Colonic mucosa (tissue), 4 donors: ENCODE data around the gene ARV1. TPM values are rescaled to one million over a fixed set of nuclear protein-coding genes. Genes with fewer than 3 reads are reported as not detected.
"Not testable (repeated sequence)": the region's sequence is repeated elsewhere in the genome, so short reads cannot be mapped to it uniquely, and the experiment has no call there.

Source experiments
- DNase-seq: peaks from one replicate; pipeline ENCODE4 v3.0.0-alpha.2; 2020
- H3K27ac ChIP-seq: fragments of 200-600 bp; one replicate; pipeline ENCODE4 v1.8.0; 2021
- H3K27me3 ChIP-seq: fragments of 200-600 bp; one replicate; pipeline ENCODE4 v1.8.0; 2021
- H3K36me3 ChIP-seq: fragments of 200-600 bp; one replicate; pipeline ENCODE4 v1.8.0; 2021
- H3K4me1 ChIP-seq: fragments of 200-600 bp; one replicate; pipeline ENCODE4 v1.8.0; 2021; ENCODE audit warnings: mild to moderate bottlenecking
- H3K4me3 ChIP-seq: fragments of 200-600 bp; one replicate; pipeline ENCODE4 v1.8.0; 2021
- H3K9ac ChIP-seq, 2 donors: one replicate each; pipeline ENCODE4 v1.7.0; 2013; ENCODE audit warnings: control low read depth in 2 of 2, low read depth in 2 of 2, low read length in 2 of 2
- H3K9me3 ChIP-seq: fragments of 200-600 bp; one replicate; pipeline ENCODE4 v1.8.0; 2021
- CTCF ChIP-seq: fragments of 200-600 bp; IDR thresholded peaks from one replicate; pipeline ENCODE4 v1.8.0; 2022; ENCODE audit warnings: antibody characterized with exemption, mild to moderate bottlenecking
- intact Hi-C: fragments of 100-400 bp; cut with DNase I; formaldehyde crosslinking; loops from one replicate; pipeline ENCODE4 v1.14.1; 2022
- total RNA-seq, 2 donors: library from RNA; stranded (reverse); fragmentation: NEBNext Ultra II Directional in 1 of 2; extraction: Animal tissue kit (Norgen Biotek cat#: 25700) in 1 of 2; gene quantifications; one replicate each; pipeline ENCODE4 v1.2.1, GENCODE V29; 2021
- donor health status: healthy.
- donor health status: DM: no; HTN: no; CAD: no.
- donor health status: DM: no; HTN: no; CAD: no.

Gene ARV1
- total RNA-seq, 2 donors from 2014 or later, result 29.3 to 39.6 TPM

GRCh38 chr1:231026576-231026975 is 47.7 kb downstream of the ARV1 start:
- Histone ChIP-seq H3K4me3 (no peak overlapping the region), H3K36me3 (no peaks in the 10 kb centered on the region), H3K9me3 (no peaks in the 10 kb centered on the region), H3K27ac (no peak overlapping the region), H3K27me3 (no peaks in the 10 kb centered on the region), H3K4me1 (no peaks in the 10 kb centered on the region), H3K9ac (no peak overlapping the region)
- no peak for TF ChIP-seq CTCF
- intact Hi-C loops, result no loop called here
- no peak for DNase-seq

GRCh38 chr1:231027136-231027925 is 48.4 kb downstream of the ARV1 start:
- no peaks in the 10 kb centered on the region for H3K9me3 ChIP-seq
- H3K27ac ChIP-seq, result no peak overlapping the region
- no peaks in the 10 kb centered on the region for H3K27me3 ChIP-seq
- H3K9ac ChIP-seq, result no peak overlapping the region
- H3K4me3 ChIP-seq, result no peak overlapping the region
- H3K36me3 ChIP-seq, result no peaks in the 10 kb centered on the region
- DNase-seq, result no peak
- intact Hi-C loops, result no loop called here
- no peaks in the 10 kb centered on the region for H3K4me1 ChIP-seq
- TF ChIP-seq CTCF, result no peak

- H3K36me3 ChIP-seq, result no peaks in the 10 kb centered on the region
- no peak for TF ChIP-seq CTCF
- H3K9ac ChIP-seq, result no peak overlapping the region
- no peak overlapping the region for H3K4me3 ChIP-seq
- no peak for DNase-seq
- no peaks in the 10 kb centered on the region for H3K4me1 ChIP-seq
- no peak overlapping the region for H3K27ac ChIP-seq
- no peaks in the 10 kb centered on the region for H3K9me3 ChIP-seq
- intact Hi-C loops, result no loop called here
- no peaks in the 10 kb centered on the region for H3K27me3 ChIP-seq
Measured at GRCh38 chr1:231027971-231028370, 49.1 kb downstream of the ARV1 start.

- no peaks in the 10 kb centered on the region for H3K27me3 ChIP-seq
- no peaks in the 10 kb centered on the region for H3K36me3 ChIP-seq
- no peak overlapping the region for H3K4me3 ChIP-seq
- no peak overlapping the region for H3K9ac ChIP-seq
- H3K27ac ChIP-seq, result no peak overlapping the region
- no peaks in the 10 kb centered on the region for H3K9me3 ChIP-seq
- intact Hi-C loops, result no loop called here
- H3K4me1 ChIP-seq, result no peaks in the 10 kb centered on the region
- no peak for DNase-seq
- TF ChIP-seq CTCF, result no peak
Measured at GRCh38 chr1:231028682-231029081, 49.8 kb downstream of the ARV1 start.

- H3K36me3 ChIP-seq, H3K4me1 ChIP-seq, H3K4me3 ChIP-seq, DNase-seq, H3K27ac ChIP-seq, H3K27me3 ChIP-seq, H3K9ac ChIP-seq, intact Hi-C loops, H3K9me3 ChIP-seq: not testable (repeated sequence)
Measured at GRCh38 chr1:231029247-231029646, 50.4 kb downstream of the ARV1 start.

- Histone ChIP-seq H3K4me3 (no peak overlapping the region), H3K4me1 (no peaks in the 10 kb centered on the region), H3K36me3 (no peaks in the 10 kb centered on the region), H3K9ac (no peak overlapping the region), H3K27ac (no peak overlapping the region), H3K9me3 (no peaks in the 10 kb centered on the region), H3K27me3 (no peaks in the 10 kb centered on the region)
- intact Hi-C loops, result no loop called here
- no peak for DNase-seq
- TF ChIP-seq CTCF, result no peak
Measured at GRCh38 chr1:231029841-231030240, 50.9 kb downstream of the ARV1 start.
